Activated CD4-positive, alpha-beta T cell treated with anti-CD3 and anti-CD28 coated beads, Interleukin-2, amount 10 ng/mL, durations not matched to agents 24 days and 14 days (primary cell): Measurements from ENCODE around the gene TSKS. TPM values are rescaled to one million over a fixed set of nuclear protein-coding genes. Genes with fewer than 3 reads are reported as not detected.
A peak's percentile ranks its signal among the peaks of the same experiment; 100 is the strongest.

Experiments used
- DNase-seq: peaks from one replicate; pipeline ENCODE4 v3.0.0; 2022
- H3K27ac Mint-ChIP-seq: one replicate; pipeline ENCODE4 v1.8.0; 2022; ENCODE audit warnings: mild to moderate bottlenecking, mixed read lengths
- H3K27me3 Mint-ChIP-seq: one replicate; pipeline ENCODE4 v1.8.0; 2022; ENCODE audit warnings: mixed read lengths
- H3K36me3 Mint-ChIP-seq: one replicate; pipeline ENCODE4 v1.8.0; 2022; ENCODE audit warnings: low read depth, mild to moderate bottlenecking, mixed read lengths
- H3K4me1 Mint-ChIP-seq: one replicate; pipeline ENCODE4 v1.8.0; 2021; ENCODE audit warnings: mixed read lengths
- H3K4me3 Mint-ChIP-seq: one replicate; pipeline ENCODE4 v1.8.0; 2022; ENCODE audit warnings: mild to moderate bottlenecking, moderate library complexity, mixed read lengths
- H3K9me3 Mint-ChIP-seq: one replicate; pipeline ENCODE4 v1.8.0; 2021; ENCODE audit warnings: mixed read lengths
- intact Hi-C: fragments of 100-400 bp; cut with micrococcal nuclease; formaldehyde crosslinking; loops from one replicate; pipeline ENCODE4 v1.15.1; 2023
- total RNA-seq: library from RNA; stranded (reverse); gene quantifications from 2 replicates; pipeline ENCODE4 v1.2.3, GENCODE V29; 2022

Gene TSKS
- total RNA-seq, 1 donor from 2014 or later, result 1.6 TPM

GRCh38 chr19:49787746-49788145 lies 24.6 kb upstream of the TSKS start:
- Mint-ChIP-seq H3K4me3 (no peak overlapping the region), H3K27me3 (no peaks in the 10 kb centered on the region), H3K36me3 (peaks cover 47% of the 10 kb centered on the region), H3K4me1 (peaks cover 5% of the 10 kb centered on the region), H3K9me3 (no peaks in the 10 kb centered on the region), H3K27ac (no peak overlapping the region)
- DNase-seq, result no peak
- intact Hi-C loops, result no loop called here

- Mint-ChIP-seq H3K4me3 (no peak overlapping the region), H3K9me3 (no peaks in the 10 kb centered on the region), H3K36me3 (peaks cover 54% of the 10 kb centered on the region), H3K27ac (no peak overlapping the region), H3K4me1 (peaks cover 5% of the 10 kb centered on the region), H3K27me3 (no peaks in the 10 kb centered on the region)
- intact Hi-C loops, result no loop called here
- DNase-seq, result no peak
Observed at GRCh38 chr19:49786376-49786820, 23.3 kb upstream of the TSKS start.

- no peaks in the 10 kb centered on the region for H3K27me3 Mint-ChIP-seq
- intact Hi-C loops, result no loop called here
- no peak overlapping the region for H3K4me3 Mint-ChIP-seq
- peaks cover 10% of the 10 kb centered on the region for H3K4me1 Mint-ChIP-seq
- peaks cover 49% of the 10 kb centered on the region for H3K36me3 Mint-ChIP-seq
- DNase-seq, result no peak
- H3K27ac Mint-ChIP-seq, result no peak overlapping the region
- no peaks in the 10 kb centered on the region for H3K9me3 Mint-ChIP-seq
Observed at GRCh38 chr19:49782515-49782914, 19.4 kb upstream of the TSKS start.

- no peak overlapping the region for H3K4me3 Mint-ChIP-seq
- no peak for DNase-seq
- peaks cover 44% of the 10 kb centered on the region for H3K36me3 Mint-ChIP-seq
- intact Hi-C loops, result no loop called here
- H3K27me3 Mint-ChIP-seq, result no peaks in the 10 kb centered on the region
- H3K9me3 Mint-ChIP-seq, result no peaks in the 10 kb centered on the region
- peaks cover 7% of the 10 kb centered on the region for H3K4me1 Mint-ChIP-seq
- H3K27ac Mint-ChIP-seq, result peak overlapping the region; percentile 32
Observed at GRCh38 chr19:49781394-49781793, 18.3 kb upstream of the TSKS start.

GRCh38 chr19:49780861-49781260 lies 17.8 kb upstream of the TSKS start:
- Mint-ChIP-seq H3K4me3 (no peak overlapping the region), H3K9me3 (no peaks in the 10 kb centered on the region), H3K36me3 (peaks cover 45% of the 10 kb centered on the region), H3K4me1 (peaks cover 7% of the 10 kb centered on the region), H3K27me3 (no peaks in the 10 kb centered on the region), H3K27ac (peak overlapping the region; percentile 38)
- intact Hi-C loops, result no loop called here
- DNase-seq, result no peak

GRCh38 chr19:49779731-49780555 lies 16.8 kb upstream of the TSKS start:
- Mint-ChIP-seq H3K4me3 (no peak overlapping the region), H3K4me1 (peaks cover 7% of the 10 kb centered on the region), H3K27ac (peak overlapping the region; percentile 3), H3K36me3 (peaks cover 40% of the 10 kb centered on the region), H3K27me3 (no peaks in the 10 kb centered on the region), H3K9me3 (no peaks in the 10 kb centered on the region)
- intact Hi-C loops, result no loop called here
- DNase-seq, result no peak

- peak overlapping the region; percentile 18 for H3K27ac Mint-ChIP-seq
- no peaks in the 10 kb centered on the region for H3K27me3 Mint-ChIP-seq
- H3K4me1 Mint-ChIP-seq, result peaks cover 15% of the 10 kb centered on the region
- intact Hi-C loops, result no loop called here
- no peak overlapping the region for H3K4me3 Mint-ChIP-seq
- peaks cover 23% of the 10 kb centered on the region for H3K36me3 Mint-ChIP-seq
- H3K9me3 Mint-ChIP-seq, result no peaks in the 10 kb centered on the region
- no peak for DNase-seq
Observed at GRCh38 chr19:49776371-49776764, 13.3 kb upstream of the TSKS start.

- H3K4me1 Mint-ChIP-seq, result peaks cover 13% of the 10 kb centered on the region
- intact Hi-C loops, result no loop called here
- no peak for DNase-seq
- peaks cover 18% of the 10 kb centered on the region for H3K36me3 Mint-ChIP-seq
- no peaks in the 10 kb centered on the region for H3K27me3 Mint-ChIP-seq
- H3K4me3 Mint-ChIP-seq, result no peak overlapping the region
- peak overlapping the region; percentile 18 for H3K27ac Mint-ChIP-seq
- H3K9me3 Mint-ChIP-seq, result no peaks in the 10 kb centered on the region
Observed at GRCh38 chr19:49775742-49776370, 12.8 kb upstream of the TSKS start.

- intact Hi-C loops, result no loop called here
- H3K4me3 Mint-ChIP-seq, result no peak overlapping the region
- peaks cover 15% of the 10 kb centered on the region for H3K36me3 Mint-ChIP-seq
- no peak overlapping the region for H3K27ac Mint-ChIP-seq
- H3K4me1 Mint-ChIP-seq, result peaks cover 11% of the 10 kb centered on the region
- H3K27me3 Mint-ChIP-seq, result no peaks in the 10 kb centered on the region
- no peaks in the 10 kb centered on the region for H3K9me3 Mint-ChIP-seq
- no peak for DNase-seq
Observed at GRCh38 chr19:49774969-49775368, 11.9 kb upstream of the TSKS start.

GRCh38 chr19:49773663-49774350 lies 10.7 kb upstream of the TSKS start:
- intact Hi-C loops, result no loop called here
- Mint-ChIP-seq H3K4me3 (no peak overlapping the region), H3K27me3 (no peaks in the 10 kb centered on the region), H3K9me3 (no peaks in the 10 kb centered on the region), H3K27ac (no peak overlapping the region), H3K4me1 (peaks cover 15% of the 10 kb centered on the region), H3K36me3 (peaks cover 16% of the 10 kb centered on the region)
- DNase-seq, result no peak

- DNase-seq, result no peak
- Mint-ChIP-seq H3K27me3 (no peaks in the 10 kb centered on the region), H3K9me3 (no peaks in the 10 kb centered on the region), H3K4me3 (no peak overlapping the region), H3K36me3 (peaks cover 16% of the 10 kb centered on the region), H3K4me1 (peaks cover 22% of the 10 kb centered on the region), H3K27ac (peak overlapping the region; percentile 34)
- intact Hi-C loops, result no loop called here
Observed at GRCh38 chr19:49772850-49773432, 9.8 kb upstream of the TSKS start.

- Mint-ChIP-seq H3K9me3 (no peaks in the 10 kb centered on the region), H3K27me3 (no peaks in the 10 kb centered on the region), H3K4me3 (no peak overlapping the region), H3K27ac (no peak overlapping the region), H3K4me1 (peaks cover 29% of the 10 kb centered on the region), H3K36me3 (peaks cover 16% of the 10 kb centered on the region)
- intact Hi-C loops, result no loop called here
- DNase-seq, result no peak
Observed at GRCh38 chr19:49771674-49772139, 8.6 kb upstream of the TSKS start.

GRCh38 chr19:49770529-49770928 lies 7.4 kb upstream of the TSKS start:
- Mint-ChIP-seq H3K9me3 (no peaks in the 10 kb centered on the region), H3K27ac (no peak overlapping the region), H3K4me3 (no peak overlapping the region), H3K36me3 (peaks cover 13% of the 10 kb centered on the region), H3K4me1 (peaks cover 38% of the 10 kb centered on the region), H3K27me3 (no peaks in the 10 kb centered on the region)
- intact Hi-C loops, result no loop called here
- no peak for DNase-seq
